ENCODE measurements around the gene OR1L6.

The OR1L6 gene, protein sequence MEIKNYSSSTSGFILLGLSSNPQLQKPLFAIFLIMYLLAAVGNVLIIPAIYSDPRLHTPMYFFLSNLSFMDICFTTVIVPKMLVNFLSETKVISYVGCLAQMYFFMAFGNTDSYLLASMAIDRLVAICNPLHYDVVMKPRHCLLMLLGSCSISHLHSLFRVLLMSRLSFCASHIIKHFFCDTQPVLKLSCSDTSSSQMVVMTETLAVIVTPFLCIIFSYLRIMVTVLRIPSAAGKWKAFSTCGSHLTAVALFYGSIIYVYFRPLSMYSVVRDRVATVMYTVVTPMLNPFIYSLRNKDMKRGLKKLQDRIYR

DNA sequence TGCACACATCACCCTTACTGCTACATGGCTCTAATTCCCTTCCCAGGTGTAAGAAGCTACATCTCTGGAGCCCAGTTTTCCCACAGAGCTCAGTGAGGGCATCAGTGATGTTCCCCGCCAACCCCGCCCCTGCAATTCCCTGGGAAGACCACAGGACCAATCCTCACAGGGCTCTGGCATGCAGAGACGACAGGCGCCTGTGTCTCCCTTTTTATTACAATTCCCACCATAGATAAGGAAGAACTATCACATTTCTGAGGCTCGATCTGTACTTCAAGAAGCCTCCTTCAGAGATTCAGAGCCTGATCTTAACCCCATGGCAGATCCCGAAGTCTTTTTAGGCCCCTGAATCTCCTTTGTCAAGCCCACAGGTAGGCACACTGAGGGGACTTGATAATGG lies at the start of gene OR1L6:
Gene OR1L6, plus strand, starts transcription at position 301 of the 400 bp plus-strand sequence. CDS start 7,545 bp downstream, outside the sequence.
- in situ Hi-C loops (cut with MboI; ENCODE audit: low sequenced_read_pairs) = no loop called here

DNA sequence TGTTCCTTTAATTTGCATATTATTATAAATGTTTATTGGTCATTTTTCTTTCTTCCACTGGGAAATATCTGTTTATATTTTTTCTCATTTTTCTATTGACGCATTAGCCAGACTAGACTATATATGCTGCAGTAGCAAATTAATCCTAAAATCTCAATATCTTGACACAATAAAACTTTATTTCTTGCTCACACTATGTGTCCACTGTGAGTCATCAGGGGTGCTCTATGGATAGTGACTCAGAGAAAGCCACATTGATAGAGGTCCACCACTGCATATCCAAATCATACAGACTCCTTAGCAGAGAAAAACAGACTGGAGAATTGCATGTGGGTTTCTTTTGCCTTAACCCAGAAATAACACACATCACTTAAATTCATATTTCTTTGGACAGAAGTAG lies 46.4 kb upstream of the OR1L6 start:
- in situ Hi-C loops (cut with MboI; ENCODE audit: low sequenced_read_pairs) = no loop called here

DNA sequence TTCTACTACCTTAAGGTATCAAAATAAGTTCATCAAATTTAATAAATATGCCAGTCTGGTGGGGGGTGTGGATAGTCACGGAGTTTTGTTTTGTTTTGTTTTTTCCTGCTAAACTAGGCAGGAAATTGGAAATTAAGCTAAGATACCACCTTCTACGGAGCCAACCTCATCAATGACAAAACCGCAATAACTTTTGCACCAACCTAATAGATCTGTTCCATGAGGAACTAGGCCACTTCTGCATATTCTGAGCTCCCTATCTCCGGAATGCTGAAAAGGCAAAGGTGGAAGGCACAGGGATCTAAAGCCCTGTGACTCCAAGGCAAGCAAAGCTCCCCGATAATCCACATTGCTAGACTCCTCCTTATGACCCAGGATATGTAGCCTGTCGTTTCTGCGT lies 24.1 kb upstream of the OR1L6 start:
- in situ Hi-C loops (cut with MboI; ENCODE audit: low sequenced_read_pairs) = no loop called here

DNA sequence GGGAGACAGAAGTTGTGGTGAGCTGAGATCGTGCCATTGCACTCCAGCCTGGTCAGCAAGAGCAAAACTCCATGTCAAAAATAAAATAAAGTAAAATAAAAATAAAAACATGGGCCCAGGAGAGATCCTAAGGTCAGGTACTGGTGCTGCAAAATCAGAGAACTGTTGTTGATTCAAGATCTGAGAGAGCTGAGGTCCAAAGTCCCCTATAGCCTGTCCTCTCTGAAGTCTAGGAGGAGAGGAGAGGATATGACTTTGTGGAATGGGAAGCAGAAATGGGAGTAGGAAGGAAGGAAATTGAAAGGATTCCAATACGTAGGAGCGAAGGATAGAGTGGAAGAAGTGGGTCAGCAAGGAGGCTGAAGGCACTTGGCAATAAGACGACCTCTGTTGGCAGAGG lies 22.9 kb upstream of the OR1L6 start:
- in situ Hi-C loops (cut with MboI; ENCODE audit: low sequenced_read_pairs) = no loop called here

DNA sequence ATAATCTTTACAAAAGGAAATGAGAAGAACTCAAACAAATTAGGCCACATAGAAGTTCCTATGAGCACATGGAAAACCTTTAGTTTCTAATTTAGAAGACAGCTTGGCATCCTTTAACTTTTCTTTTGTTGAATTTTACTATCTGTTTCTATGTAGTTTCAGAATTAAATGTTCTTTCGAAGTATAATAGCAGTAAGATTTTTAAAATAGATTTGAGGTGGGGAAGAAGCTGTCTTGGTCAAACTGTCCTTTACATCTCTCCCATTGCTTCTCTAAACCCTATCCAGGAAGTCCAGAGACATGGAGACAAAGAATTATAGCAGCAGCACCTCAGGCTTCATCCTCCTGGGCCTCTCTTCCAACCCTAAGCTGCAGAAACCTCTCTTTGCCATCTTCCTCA lies 18.4 kb upstream of the OR1L6 start, which contains the start of gene OR1L4:
Gene OR1L4, plus strand, starts transcription at position 301 of the 400 bp plus-strand sequence. Its CDS starts 0 bp downstream, at position 301.
- in situ Hi-C loops (cut with MboI; ENCODE audit: low sequenced_read_pairs) = no loop called here

DNA sequence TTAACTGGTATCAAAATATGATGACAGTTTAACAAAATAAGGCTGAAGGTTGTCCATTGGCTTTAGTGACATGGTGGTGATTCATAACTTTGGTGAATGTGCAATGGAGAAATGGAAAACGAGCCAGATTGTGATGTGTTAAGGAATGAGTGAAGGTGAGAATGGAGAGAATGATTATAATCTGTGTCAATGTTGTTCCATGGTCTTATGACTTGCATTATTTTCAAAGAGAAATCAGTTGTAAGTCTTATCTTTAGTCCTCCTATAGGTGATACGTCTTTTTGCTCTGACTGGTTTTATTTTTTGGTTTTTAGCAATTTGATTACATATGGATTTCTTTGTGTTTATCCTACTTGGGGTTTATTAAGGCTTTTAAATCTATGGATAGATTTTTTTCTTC lies 12.7 kb downstream of the OR1L6 start:
- in situ Hi-C loops (cut with MboI; ENCODE audit: low sequenced_read_pairs) = no loop called here

DNA sequence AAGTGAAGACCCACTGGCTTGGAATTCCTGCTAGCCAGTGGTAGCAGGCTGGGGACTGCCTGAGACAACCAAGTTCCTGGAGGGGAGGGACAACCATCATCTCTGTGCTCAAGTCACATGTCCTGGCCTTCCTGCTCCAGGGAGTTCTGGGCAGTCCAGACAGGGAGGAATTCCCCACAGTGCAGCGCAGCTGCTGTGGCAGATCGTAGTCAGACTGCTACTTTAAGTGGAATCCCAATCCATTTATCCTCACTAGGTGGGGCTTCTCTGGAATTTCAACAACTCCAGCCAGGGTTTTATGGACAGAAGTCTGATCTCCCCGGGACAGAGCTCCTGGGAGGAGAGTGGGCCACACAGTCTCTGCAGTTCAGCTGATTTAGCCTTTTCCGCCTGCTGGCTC lies 25.7 kb downstream of the OR1L6 start:
- in situ Hi-C loops (cut with MboI; ENCODE audit: low sequenced_read_pairs) = no loop called here

DNA sequence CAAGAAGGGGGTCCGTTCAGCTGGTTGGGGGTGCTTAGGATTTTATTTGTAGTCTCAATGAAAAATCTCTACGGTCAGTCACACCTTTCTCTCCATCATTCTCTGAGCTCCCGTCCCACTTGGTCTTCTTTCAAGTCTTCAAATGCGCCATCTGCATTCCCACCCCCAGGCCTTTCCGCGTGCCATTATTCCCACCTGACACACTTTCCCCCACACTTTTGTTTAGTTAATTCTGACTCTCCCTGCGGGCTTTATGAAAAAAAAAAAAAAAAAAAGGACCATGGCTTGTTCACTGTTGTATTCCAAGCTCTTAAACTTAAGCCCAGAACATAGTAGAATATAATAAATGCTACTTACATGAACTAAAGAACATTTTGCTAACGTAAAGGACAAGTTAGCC lies 34.9 kb downstream of the OR1L6 start:
- in situ Hi-C loops (cut with MboI; ENCODE audit: low sequenced_read_pairs) = no loop called here

DNA sequence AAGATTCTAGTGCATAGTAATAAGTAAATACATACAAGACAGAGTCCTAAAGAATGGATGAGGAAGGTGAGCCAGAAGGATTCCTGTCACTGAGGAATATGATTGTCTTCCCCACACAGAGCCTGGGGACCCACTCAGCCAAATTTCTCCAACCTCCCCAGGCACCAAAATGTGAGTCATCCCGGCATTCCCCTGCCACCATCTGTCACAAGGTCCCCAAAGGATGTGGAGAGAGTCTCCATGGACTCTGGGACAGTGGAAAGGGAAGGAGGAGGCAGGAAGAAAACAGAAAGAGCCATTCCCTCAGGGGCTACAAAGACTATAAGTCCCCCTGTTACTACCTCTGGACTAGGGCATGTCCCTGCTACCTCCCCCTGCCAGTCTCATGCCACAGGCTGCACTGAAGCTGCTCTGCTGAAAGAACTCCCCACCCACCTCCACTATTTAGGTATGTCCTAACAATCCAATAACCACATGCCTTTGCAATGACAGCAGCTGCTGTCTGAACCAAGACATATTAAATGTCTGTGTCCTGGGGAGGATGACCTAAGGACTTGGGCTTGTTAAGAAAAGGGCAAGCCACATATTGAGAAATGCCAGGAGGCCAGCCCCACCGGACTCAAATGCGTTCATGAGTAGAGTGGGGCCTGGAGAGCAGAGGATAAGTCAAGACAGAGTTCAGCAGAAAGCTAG lies 36.0 kb downstream of the OR1L6 start:
- in situ Hi-C loops (cut with MboI; ENCODE audit: low sequenced_read_pairs) = no loop called here

DNA sequence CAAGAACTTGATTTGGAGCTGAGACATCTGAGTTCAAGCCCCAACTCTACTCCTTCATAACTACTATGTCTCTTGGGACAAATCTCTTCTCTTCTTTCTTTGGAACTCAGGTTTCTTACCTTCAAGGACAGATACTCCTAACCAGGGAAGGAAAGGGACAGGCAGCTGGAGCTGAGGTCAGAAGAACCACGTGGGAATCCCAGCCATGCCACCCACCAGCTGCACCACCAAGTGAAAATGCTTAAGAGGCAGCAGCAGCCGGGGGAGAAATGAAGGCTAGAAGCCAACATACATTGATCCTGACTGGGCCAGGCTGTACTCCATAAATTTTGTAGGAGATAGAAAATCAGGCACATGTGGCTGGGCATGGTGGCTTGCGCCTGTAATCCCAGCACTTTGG lies 37.1 kb downstream of the OR1L6 start:
- in situ Hi-C loops (cut with MboI; ENCODE audit: low sequenced_read_pairs) = no loop called here

DNA sequence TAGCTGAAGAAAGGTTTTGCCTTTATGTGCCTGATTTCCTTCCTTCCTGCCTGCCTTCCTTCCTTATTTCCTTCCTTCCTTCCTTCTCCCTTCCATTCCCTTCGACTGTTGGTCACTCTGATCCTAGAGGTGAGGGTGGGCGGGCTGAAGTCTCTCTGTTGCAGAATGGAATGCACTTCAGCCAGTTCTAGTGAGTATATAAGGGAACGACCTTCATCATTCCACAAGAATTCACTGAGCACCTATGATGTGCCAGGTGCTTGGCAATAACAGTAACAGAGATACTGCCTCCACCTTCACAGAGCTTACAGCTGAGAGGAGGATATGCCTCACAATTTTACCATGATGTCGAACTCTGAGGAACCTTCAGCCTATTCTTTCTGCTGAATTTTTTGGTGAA lies 37.9 kb downstream of the OR1L6 start:
- in situ Hi-C loops (cut with MboI; ENCODE audit: low sequenced_read_pairs) = no loop called here

DNA sequence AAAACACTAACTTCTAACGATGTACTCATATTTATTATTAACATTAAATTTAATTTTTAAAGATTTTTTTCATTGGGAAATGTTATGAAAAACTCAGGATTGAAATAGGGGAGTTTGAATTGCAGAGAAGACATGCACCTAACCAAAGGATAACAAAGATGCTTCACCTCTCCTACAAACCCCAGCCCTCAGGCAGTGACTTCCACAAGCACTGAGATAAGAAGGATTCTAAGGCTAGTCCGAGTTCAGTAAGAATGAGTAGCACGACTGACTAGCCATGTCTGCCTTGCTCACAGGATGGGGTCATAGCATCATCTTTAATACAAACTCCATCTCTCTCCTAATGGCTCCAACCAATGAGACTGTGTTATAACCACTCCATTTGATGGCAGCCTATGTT lies 39.6 kb downstream of the OR1L6 start:
- in situ Hi-C loops (cut with MboI; ENCODE audit: low sequenced_read_pairs) = no loop called here

DNA sequence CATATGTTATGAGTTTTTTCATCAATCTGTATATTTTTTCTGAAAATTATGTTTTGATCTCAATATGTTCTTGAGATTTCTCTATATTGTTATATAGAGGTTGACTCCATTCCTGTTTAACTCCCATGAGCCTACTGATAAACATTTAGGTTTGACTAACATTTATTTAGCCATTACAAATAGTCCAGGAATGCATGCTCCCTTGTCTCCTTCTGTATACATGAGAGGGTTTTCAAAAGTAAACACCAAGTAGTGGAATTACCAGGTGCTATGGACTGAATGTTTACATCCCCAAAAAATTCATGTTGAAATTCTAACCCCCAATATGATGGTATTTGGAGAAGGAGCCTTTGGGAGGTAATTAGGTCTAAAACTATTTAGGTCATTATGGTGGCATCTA lies 43.2 kb downstream of the OR1L6 start:
- in situ Hi-C loops (cut with MboI; ENCODE audit: low sequenced_read_pairs) = no loop called here

DNA sequence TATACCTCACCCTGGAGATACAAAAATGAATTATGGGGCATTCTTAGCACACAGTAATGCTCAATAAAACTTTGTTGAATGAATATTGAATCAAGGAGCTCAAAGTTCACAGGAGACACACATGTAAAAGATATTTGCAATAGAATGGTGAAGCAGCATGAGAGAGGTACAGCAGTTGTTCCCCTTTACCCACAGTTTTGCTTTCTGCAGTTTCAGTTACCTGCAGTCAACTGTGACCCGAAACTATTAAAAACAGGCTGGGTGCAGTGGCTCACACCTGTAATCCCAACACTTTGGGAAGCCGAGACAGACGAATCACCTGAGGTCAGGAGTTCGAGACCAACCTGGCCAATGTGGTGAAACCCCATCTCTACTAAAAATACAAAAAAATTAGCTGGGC lies 44.2 kb downstream of the OR1L6 start:
- in situ Hi-C loops (cut with MboI; ENCODE audit: low sequenced_read_pairs) = no loop called here

DNA sequence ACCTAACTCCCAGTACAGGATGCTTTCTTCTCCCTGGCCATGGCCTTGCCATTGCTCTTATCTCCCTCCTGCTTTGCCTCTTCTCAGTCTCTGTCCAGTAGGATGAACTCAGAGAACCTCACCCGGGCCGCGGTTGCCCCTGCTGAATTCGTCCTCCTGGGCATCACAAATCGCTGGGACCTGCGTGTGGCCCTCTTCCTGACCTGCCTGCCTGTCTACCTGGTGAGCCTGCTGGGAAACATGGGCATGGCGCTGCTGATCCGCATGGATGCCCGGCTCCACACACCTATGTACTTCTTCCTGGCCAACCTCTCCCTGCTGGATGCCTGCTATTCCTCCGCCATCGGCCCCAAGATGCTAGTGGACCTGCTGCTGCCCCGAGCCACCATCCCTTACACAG lies 46.7 kb downstream of the OR1L6 start, which contains the start of gene OR5C1:
Gene OR5C1, plus strand, starts transcription at position 103 of the 400 bp plus-strand sequence. Its CDS starts 0 bp downstream, at position 103.
- in situ Hi-C loops (cut with MboI; ENCODE audit: low sequenced_read_pairs) = no loop called here

DNA sequence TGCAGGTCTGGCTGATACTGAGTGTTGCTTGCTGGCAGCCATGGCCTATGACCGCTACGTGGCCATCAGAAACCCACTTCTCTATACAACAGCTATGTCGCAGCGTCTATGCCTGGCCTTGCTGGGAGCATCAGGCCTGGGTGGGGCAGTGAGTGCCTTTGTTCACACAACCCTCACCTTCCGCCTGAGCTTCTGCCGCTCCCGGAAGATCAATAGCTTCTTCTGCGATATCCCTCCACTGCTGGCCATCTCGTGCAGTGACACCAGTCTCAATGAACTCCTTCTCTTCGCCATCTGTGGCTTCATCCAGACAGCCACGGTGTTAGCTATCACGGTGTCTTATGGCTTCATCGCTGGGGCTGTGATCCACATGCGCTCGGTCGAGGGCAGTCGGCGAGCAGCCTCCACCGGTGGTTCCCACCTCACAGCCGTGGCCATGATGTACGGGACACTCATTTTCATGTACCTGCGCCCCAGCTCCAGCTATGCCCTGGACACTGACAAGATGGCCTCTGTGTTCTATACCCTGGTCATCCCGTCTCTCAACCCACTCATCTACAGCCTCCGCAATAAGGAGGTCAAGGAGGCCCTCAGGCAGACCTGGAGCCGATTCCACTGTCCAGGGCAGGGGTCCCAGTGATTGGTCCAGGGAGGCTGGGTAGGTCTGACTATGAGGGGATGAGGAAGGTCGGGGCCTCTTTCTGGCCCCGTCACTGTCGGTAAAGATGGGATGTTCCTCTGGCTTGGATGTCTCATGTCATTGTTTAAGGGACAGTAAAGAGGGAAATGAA lies 47.3 kb downstream of the OR1L6 start:
- in situ Hi-C loops (cut with MboI; ENCODE audit: low sequenced_read_pairs) = no loop called here

DNA sequence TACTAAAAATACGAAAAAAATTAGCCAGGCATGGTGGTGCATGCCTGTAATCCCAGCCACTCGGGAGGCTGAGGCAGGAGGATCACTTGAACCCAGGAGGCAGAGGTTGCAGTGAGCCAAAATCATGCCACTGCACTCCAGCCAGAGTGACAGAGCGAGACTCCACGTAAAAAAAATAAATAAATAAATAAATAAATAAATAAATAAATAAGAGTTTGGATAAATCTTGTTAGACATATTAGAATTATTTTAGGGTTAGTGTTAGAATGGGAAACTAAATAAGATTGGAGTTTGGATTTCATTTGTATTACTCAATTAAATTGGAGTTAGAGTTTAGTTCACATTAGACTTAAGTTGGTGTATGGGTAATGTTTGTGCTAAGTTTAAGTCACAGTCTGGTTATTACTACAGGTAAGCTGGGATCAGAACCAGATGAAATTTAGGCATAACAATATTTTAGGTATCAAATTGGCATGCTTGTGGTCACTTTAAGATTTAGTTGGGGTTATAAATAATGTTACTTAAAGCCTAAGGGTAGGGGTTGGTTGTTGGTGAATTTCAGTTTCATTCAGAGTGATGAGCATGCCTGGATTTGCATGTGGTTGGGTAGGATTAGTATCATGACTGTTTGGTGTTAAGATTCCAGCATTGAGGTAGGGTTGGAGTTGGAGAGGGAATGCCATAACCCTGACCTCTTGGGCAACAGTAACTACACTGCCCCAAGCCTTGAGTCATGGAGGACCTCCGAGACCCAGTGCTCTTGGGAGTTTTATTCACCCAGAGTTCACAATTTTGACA lies 50.0 kb downstream of the OR1L6 start:
- in situ Hi-C loops (cut with MboI; ENCODE audit: low sequenced_read_pairs) = no loop called here

DNA sequence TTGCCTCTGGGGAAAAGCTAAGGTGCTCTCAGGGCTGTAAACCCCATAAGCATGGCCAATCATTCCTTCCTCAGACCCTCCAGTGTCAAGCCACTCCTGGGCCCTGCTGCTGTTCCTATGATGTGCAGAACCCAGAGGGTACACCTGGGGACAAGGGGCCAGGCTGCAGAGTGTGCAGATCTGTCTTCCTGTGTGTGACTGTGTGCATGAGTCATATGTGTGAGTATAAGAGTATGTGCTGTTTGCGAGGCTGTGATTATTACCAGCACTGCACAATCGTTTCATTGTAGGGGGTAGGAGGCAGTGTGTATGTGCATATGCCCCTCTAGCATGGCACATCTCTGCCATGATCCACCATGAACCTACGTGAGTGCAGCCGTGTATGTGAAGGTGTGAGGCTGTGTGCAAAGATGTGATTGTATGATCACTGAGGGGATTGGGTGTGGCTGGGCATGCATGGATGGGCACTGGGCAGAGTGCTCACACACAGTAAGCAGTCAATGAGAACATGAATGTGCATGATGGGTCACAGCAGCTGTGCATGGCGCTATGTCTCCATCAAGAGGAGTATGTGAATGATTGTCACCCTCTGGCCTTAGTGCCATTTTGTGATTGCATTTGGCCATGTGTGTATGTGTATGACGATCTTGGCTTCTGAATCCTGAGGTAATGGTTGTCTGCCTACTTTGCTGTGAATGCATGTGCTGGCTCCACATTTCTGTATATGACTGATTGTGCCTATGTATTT lies 55.4 kb downstream of the OR1L6 start:
- in situ Hi-C loops (cut with MboI; ENCODE audit: low sequenced_read_pairs) = no loop called here

Measured in hTERT RPE-1 (cell line).